Skeletal muscle satellite cell (primary cell): ENCODE data around the gene FGFR2. TPM values are rescaled to one million over a fixed set of nuclear protein-coding genes. Genes with fewer than 3 reads are reported as not detected.

ENCODE experiments used
- H3K27me3 ChIP-seq: 2 replicates; pipeline ENCODE4 v1.7.0; 2013; ENCODE audit warnings: low read length; ENCODE audit not compliant: control insufficient read depth, insufficient read depth
- H3K36me3 ChIP-seq: 2 replicates; pipeline ENCODE4 v1.7.0; 2013; ENCODE audit warnings: mild to moderate bottlenecking, control low read depth, low read length; ENCODE audit not compliant: insufficient read depth
- H3K4me1 ChIP-seq: 2 replicates; pipeline ENCODE4 v1.7.0; 2013; ENCODE audit warnings: low read length; ENCODE audit not compliant: control insufficient read depth, insufficient read depth
- H3K4me2 ChIP-seq: 2 replicates; pipeline ENCODE4 v1.7.0; 2013; ENCODE audit warnings: mild to moderate bottlenecking, low read length
- H3K4me3 ChIP-seq: 2 replicates; pipeline ENCODE4 v1.7.0; 2013; ENCODE audit warnings: low read length
- H3K9ac ChIP-seq: 2 replicates; pipeline ENCODE4 v1.7.0; 2013; ENCODE audit warnings: mild to moderate bottlenecking, low read depth, low read length, moderate library complexity
- H3K9me3 ChIP-seq: replicated peaks from 2 replicates; pipeline ENCODE4 v1.7.0; 2013; ENCODE audit warnings: mild to moderate bottlenecking, control low read depth, low read length
- total RNA-seq: library from RNA; depleted of rRNA; stranded (reverse); fragments of >200 nt; gene quantifications from 2 replicates; pipeline ENCODE4 v1.2.3, GENCODE V29; 2012; rRNA removed

Gene FGFR2
- not detected in 2 replicates for total RNA-seq

DNA sequence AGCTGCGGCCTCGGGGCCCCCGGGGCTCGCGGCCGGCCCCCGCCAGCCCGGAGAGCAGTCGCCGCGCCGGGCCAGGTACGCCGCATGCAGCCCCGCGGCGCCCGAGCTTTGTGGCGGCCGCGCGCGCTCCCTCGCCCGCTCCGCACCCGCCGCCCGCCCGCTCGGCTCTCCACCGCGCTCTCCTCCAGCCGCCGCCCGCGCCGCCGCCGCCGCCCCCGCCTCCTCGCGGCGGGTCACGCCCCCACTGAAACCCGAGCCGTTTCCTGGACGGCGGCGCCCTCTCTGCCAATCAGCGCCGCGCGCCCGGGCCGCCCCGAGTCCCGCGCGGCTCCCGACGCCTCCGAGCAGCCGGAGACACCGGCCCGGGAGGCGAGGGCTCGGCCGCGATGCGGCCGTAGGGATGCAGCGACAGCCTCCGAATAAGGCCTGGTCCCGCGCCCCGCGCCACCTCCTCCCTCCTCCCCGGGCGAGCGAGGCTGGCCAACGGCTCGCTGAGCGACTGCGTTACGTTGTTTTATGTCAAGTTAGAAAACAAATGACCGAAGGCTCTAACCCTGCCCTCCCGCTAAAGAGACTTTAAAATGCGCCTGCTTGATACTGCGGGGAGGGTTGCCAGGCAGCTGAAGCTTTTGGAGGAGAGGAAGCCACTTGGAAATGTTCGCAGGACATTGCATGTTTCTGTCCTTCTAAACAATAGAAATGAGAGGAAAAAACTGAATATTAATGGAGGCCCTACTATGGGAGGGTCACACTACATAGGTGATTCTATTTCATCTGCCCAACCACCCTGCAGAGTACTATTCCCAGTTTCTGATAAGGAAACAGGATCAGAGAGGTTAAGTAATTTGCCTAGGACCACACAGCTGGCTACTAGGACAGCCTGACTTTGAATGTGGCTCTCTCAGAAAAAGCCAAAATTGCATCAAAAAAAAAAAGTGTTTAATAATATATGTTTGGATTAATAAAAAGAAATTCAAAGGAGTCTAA is at the start of gene FGFR2:
TSS of gene FGFR2 (minus strand) at position 182 of the 987 bp plus-strand sequence. CDS start 4,627 bp downstream, outside the sequence.
- H3K4me2 ChIP-seq = peak within 1 kb of the TSS; percentile 52
- H3K36me3 ChIP-seq = no peaks in the 10 kb centered on the region
- H3K9me3 ChIP-seq = no peaks in the 10 kb centered on the region
- H3K9ac ChIP-seq = no peak within 1 kb of the TSS
- H3K27me3 ChIP-seq = peaks cover 38% of the 10 kb centered on the region
- H3K4me3 ChIP-seq = peak within 1 kb of the TSS; percentile 55
- peaks cover 2% of the 10 kb centered on the region for H3K4me1 ChIP-seq

DNA sequence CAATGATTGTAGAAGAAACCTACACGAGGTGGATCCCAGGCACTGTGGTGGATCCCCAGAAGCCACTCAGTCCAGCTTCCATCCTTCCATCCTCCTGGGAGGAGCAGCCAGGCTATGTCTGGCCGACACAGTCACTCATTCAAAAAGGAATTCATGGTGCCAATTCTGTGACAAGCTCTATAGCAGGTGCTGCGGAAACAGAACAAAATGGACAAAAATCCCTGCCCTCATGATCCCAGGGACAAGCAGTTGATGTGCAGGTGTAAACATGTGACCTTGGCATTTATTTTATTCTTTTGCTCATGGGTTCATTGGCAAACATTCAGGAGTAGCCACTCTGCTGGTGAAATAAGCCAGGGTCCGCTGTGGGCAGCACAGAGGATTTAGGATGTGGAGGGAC is 49.2 kb upstream of the FGFR2 start:
- H3K27me3 ChIP-seq = no peaks in the 10 kb centered on the region
- no peaks in the 10 kb centered on the region for H3K4me1 ChIP-seq
- H3K9ac ChIP-seq = no peak overlapping the region
- no peaks in the 10 kb centered on the region for H3K36me3 ChIP-seq
- no peak overlapping the region for H3K4me3 ChIP-seq
- peaks cover 3% of the 10 kb centered on the region for H3K9me3 ChIP-seq
- no peak overlapping the region for H3K4me2 ChIP-seq

DNA sequence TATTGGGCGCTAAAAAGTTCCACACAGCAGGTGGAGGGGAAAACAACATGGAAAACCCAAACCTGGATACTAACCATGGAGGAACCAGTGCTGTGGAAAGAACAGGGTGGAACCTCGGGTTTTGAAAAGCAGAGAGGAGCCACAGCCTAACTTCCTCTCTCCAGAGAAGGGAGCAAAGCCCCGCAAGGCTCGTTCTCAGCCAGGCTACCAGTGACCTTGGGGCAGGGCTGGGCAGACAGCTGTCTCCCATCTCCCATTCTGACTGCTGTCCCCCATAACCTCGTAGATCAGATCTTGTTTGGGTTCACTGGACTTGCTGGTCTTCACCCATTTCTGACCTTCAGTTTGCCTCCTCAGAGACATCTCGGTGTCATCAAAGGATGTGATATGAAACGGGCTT is 47.5 kb upstream of the FGFR2 start:
- H3K9me3 ChIP-seq = peaks cover 3% of the 10 kb centered on the region
- H3K27me3 ChIP-seq = no peaks in the 10 kb centered on the region
- H3K4me3 ChIP-seq = no peak overlapping the region
- H3K36me3 ChIP-seq = no peaks in the 10 kb centered on the region
- no peak overlapping the region for H3K9ac ChIP-seq
- H3K4me2 ChIP-seq = no peak overlapping the region
- H3K4me1 ChIP-seq = no peaks in the 10 kb centered on the region

DNA sequence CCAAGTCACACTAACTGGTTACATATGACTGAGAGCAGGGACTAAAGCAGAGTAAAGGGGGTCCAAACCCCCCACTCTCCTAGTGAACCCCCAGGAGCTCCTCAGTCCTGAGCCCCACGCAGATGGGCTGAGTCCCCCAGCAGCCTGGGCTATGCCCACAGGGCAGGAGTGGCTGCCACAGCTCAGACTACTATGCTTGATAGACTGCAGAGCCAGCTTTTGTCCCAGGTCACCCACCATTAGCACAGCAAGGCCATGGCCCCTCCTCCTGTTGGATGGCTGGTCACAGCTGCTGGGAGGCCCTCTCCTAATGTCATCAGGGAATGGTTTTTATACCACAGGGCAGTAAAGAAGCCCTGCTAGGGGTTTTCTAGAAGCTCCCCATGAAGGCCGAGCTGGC is 46.3 kb upstream of the FGFR2 start:
- Histone ChIP-seq H3K9ac (no peak overlapping the region), H3K36me3 (no peaks in the 10 kb centered on the region), H3K9me3 (peaks cover 3% of the 10 kb centered on the region), H3K4me3 (no peak overlapping the region), H3K4me1 (no peaks in the 10 kb centered on the region), H3K27me3 (no peaks in the 10 kb centered on the region), H3K4me2 (no peak overlapping the region)

DNA sequence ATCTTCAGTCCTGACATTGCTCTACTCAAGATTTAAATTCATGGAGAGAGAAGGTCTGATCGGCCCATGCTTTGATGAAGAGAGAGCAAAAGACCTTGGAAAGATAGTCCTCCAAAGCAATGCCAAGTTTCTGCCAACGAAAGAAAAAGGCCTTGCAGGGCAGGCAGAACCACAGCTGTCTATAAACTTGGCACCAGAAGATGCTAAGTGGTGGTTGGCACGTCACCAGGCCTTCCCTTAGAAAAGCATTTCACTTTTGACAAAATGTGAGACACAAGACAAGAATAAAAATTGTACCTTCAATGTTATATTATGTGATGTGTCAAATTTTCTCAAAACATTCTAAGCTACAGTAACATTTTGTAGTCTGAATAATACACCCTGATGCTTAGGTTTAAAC is 42.0 kb upstream of the FGFR2 start:
- Histone ChIP-seq H3K27me3 (no peaks in the 10 kb centered on the region), H3K4me1 (no peaks in the 10 kb centered on the region), H3K9me3 (no peaks in the 10 kb centered on the region), H3K9ac (no peak overlapping the region), H3K4me2 (no peak overlapping the region), H3K36me3 (no peaks in the 10 kb centered on the region), H3K4me3 (no peak overlapping the region)

DNA sequence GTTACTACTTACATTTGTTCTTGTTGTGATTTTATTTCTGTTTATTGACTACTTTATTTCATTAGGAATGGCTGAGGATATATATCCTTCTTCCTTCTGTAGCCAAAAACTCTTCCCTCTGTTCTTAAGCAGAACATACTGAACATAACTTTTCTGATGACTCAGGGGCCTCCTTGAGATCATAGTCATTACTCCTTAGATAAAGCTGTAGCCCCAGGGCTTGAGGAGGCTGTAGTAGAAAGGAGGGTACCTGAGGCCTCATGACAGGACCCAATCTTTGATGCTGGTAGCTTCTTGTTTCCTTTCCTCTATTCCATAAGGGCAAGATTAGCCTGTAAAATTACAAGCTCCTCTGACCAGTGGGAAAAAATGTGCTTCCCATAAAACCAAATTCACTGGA is 41.2 kb upstream of the FGFR2 start:
- no peaks in the 10 kb centered on the region for H3K4me1 ChIP-seq
- no peaks in the 10 kb centered on the region for H3K27me3 ChIP-seq
- no peaks in the 10 kb centered on the region for H3K9me3 ChIP-seq
- H3K4me2 ChIP-seq = no peak overlapping the region
- no peak overlapping the region for H3K9ac ChIP-seq
- H3K4me3 ChIP-seq = no peak overlapping the region
- no peaks in the 10 kb centered on the region for H3K36me3 ChIP-seq

DNA sequence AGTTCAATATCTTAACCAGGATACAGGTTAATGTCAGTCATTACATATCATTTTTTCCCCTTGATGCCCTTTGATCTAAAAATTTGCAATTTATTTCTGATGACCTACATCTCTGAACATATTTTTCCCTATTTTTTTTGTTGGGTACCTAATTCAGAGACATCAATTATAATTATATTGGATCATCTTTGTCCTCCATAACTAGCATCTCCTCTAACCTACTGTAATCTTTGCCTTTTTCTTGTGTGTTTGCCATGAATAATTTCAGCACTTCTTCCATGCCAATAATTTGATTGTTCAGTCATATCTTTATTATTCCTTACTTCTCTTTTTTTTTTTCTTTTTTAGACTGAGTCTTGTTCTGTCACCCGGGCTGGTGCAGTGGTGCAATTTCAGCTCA is 39.2 kb upstream of the FGFR2 start:
- Histone ChIP-seq H3K27me3 (no peaks in the 10 kb centered on the region), H3K4me2 (no peak overlapping the region), H3K9ac (no peak overlapping the region), H3K9me3 (no peaks in the 10 kb centered on the region), H3K4me1 (no peaks in the 10 kb centered on the region), H3K36me3 (no peaks in the 10 kb centered on the region), H3K4me3 (no peak overlapping the region)

DNA sequence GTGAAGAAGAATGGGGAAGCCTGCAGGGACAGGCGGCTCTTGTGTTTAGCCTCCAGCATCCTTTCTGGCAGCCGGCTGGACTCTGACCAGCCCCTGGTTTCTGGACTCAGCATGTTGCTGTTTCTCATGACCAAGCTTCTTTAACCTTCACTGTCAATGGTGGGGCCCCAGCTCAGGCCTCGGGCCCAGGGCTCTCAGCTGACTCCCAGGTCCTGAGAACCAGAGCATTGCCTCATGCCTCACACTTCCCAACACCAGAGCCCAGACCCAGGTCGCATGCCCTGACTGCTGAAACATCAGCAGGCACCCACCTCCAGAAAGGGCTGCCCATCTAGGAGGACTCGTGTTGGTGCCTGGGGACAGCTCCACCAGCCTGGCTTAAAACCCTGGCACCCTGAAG is 34.8 kb upstream of the FGFR2 start:
- Histone ChIP-seq H3K9me3 (no peaks in the 10 kb centered on the region), H3K4me2 (no peak overlapping the region), H3K27me3 (no peaks in the 10 kb centered on the region), H3K9ac (no peak overlapping the region), H3K4me3 (no peak overlapping the region), H3K36me3 (no peaks in the 10 kb centered on the region), H3K4me1 (no peaks in the 10 kb centered on the region)

DNA sequence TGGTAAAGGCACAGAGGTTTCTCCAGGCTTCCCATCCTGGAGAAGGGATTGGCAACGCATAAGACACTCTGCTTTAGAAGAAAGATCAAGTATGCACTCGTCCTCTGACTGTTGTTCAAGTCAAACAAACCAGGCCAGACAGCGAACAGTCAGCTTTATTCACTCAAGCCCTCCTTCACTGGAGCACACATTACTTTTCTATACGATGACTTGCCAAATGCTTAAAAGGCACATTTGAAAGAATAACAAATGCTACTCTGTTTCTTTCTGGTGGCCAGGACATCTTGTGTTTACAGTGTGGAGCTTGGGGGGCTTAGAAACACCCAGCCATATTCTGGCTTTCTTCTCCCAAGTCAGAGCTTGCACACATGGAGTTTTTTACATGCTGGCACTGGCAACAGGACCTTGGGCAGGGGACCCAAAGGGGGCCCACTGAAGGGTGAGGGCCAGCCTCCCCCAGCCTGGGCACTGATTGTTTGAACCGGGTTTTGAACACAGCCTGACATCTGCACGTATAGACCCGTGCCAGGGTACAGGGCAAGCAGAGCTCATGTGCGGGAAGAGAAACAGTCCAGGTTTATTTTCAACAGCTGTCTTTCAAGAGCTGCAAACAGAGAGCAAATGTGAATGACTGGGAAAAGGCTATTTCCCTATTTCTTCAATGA is 33.3 kb upstream of the FGFR2 start:
- Histone ChIP-seq H3K4me2 (no peak overlapping the region), H3K4me1 (no peaks in the 10 kb centered on the region)

DNA sequence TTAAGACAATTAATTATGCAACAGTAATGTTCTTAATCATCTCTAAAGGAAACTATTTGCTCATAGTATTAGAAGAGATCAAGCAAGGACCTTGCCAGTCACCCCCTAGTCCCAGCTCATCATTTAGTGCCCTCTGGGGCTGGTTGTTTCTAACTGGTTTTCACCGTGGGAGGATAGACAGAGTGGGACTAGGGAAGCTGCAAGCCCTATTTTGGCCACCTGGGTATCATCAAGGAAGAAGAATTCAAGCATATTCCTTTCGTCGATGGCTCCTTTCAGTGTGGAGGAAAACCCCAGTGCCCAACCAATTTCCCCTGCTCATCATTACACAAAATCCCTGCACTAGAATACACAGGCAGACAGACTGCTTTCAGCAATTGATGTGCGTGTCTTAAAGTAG is 30.6 kb upstream of the FGFR2 start:
- H3K9me3 ChIP-seq = no peaks in the 10 kb centered on the region
- no peaks in the 10 kb centered on the region for H3K36me3 ChIP-seq
- H3K27me3 ChIP-seq = no peaks in the 10 kb centered on the region
- H3K4me3 ChIP-seq = no peak overlapping the region
- H3K9ac ChIP-seq = no peak overlapping the region
- H3K4me2 ChIP-seq = no peak overlapping the region
- H3K4me1 ChIP-seq = no peaks in the 10 kb centered on the region

More for the DNA sequence above, 33.3 kb upstream of the FGFR2 start:
- Histone ChIP-seq H3K9ac (no peak overlapping the region), H3K36me3 (no peaks in the 10 kb centered on the region), H3K27me3 (no peaks in the 10 kb centered on the region), H3K4me3 (no peak overlapping the region), H3K9me3 (no peaks in the 10 kb centered on the region)

DNA sequence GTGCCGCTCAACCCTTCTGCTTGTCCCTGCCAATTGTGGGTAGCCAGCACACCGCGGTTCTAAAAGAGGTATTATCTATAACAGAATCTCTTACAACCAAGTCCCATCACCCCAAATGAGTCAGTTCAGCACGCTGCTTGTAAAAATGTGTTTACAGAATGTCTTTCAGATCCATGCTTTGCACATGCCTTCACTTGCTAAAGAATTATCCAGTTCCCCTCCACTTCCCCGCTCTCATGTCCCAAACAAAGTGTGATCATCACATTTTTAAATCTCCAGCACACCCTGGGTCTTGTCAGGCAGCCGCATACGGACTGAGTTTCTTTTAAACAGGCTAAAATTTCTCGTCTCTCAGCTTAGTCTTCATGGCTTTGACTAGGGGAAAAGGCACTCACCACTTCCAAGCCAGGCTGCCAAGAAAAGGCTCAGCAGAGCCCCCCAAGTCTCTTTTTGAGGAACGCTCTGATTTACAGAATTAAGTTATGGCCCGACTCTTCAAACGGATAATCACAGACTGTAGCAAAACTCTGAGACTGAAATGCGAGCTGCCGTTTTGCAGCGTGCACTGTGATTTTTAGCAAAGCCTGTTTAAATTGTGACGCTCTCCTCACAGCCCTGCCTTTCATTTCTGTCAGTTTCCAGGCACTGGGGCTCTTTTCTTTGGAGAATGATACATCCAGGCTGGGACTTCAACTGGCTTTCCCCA is 29.8 kb upstream of the FGFR2 start:
- H3K4me1 ChIP-seq = no peaks in the 10 kb centered on the region
- no peak overlapping the region for H3K4me3 ChIP-seq
- no peaks in the 10 kb centered on the region for H3K27me3 ChIP-seq
- H3K9me3 ChIP-seq = no peaks in the 10 kb centered on the region
- no peak overlapping the region for H3K9ac ChIP-seq
- no peaks in the 10 kb centered on the region for H3K36me3 ChIP-seq
- H3K4me2 ChIP-seq = no peak overlapping the region
